Esophagus (tissue), 2 donors: ENCODE data around the gene HTR1E. TPM values are rescaled to one million over a fixed set of nuclear protein-coding genes. Genes with fewer than 3 reads are reported as not detected.

Experiments used
- H3K27ac ChIP-seq, 2 donors: one replicate each; pipeline ENCODE4 v1.5.1; 2013; ENCODE audit warnings: low read depth in 2 of 2, mild to moderate bottlenecking in 2 of 2, inconsistent platforms in 1 of 2, low read length in 1 of 2, moderate library complexity in 1 of 2
- H3K27me3 ChIP-seq, 2 donors: one replicate each; pipeline ENCODE4 v1.6.1; 2013; ENCODE audit warnings: low read length in 2 of 2, control low read depth in 1 of 2, mild to moderate bottlenecking in 1 of 2; ENCODE audit not compliant: insufficient read depth in 2 of 2, control insufficient read depth in 1 of 2
- H3K36me3 ChIP-seq, 2 donors: one replicate each; pipeline ENCODE4 v1.6.1; 2013; ENCODE audit warnings: low read length in 1 of 2; ENCODE audit not compliant: control insufficient read depth in 2 of 2, insufficient read depth in 2 of 2
- H3K4me1 ChIP-seq, 2 donors: one replicate each; pipeline ENCODE4 v1.6.1; 2013; ENCODE audit warnings: low read length in 1 of 2; ENCODE audit not compliant: control insufficient read depth in 2 of 2, insufficient read depth in 2 of 2
- H3K4me3 ChIP-seq, 2 donors: one replicate each; pipeline ENCODE4 v1.5.1; 2013; ENCODE audit warnings: low read length in 2 of 2, mild to moderate bottlenecking in 2 of 2, low read depth in 1 of 2, moderate library complexity in 1 of 2
- H3K9me3 ChIP-seq, 2 donors: one replicate each; pipeline ENCODE4 v1.6.1; 2013; ENCODE audit warnings: mild to moderate bottlenecking in 2 of 2, low read depth in 1 of 2, low read length in 1 of 2, moderate library complexity in 1 of 2; ENCODE audit not compliant: control insufficient read depth in 2 of 2, insufficient read depth in 1 of 2
- WGBS, 2 donors: extraction: QIAGEN DNeasy Blood & Tissue Kit; methylation state at CpG; one replicate each; pipeline ENCODE4 v1.1.7; 2013; 5-methylcytosine and 5-hydroxymethylcytosine counted together
- polyA plus RNA-seq, 2 donors: library from polyadenylated mRNA; stranded (reverse); fragments of 200-250 nt; gene quantifications; one replicate each; pipeline ENCODE4 v1.2.3, GENCODE V29; 2013
- donor health status: healthy with polysubstance abuse.
- donor health status: Bipolar disorder and iron deficiency.

Gene HTR1E
- polyA plus RNA-seq, 2 donors, result not detected

DNA sequence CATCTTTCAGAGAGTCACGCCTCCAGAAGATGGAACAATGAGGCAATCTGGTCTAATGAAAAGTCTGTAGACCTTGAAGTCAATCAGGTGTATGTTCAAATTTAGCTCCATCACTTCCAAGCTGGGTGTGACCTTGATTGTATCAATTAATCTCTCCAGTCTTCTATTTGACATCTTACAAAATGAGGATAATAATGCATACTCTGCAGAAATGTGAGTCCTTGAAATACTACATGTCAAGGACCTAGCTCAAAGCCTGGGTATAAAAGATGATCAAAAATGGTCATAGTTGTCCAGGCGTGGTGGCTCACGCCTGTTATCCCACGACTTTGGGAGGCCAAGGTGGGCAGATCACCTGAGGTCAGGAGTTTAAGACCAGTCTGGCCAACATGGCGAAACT lies 127.8 kb downstream of the HTR1E start:
- Histone ChIP-seq H3K9me3 (no peaks in the 10 kb centered on the region), H3K27me3 (no peaks in the 10 kb centered on the region), H3K27ac (no peak overlapping the region), H3K4me3 (no peak overlapping the region), H3K4me1 (no peaks in the 10 kb centered on the region), H3K36me3 (no peaks in the 10 kb centered on the region)
- 73 to 82% methylated on average over 5 of the region's 5 CpGs for WGBS, 2 donors

Other genes starting within 250 kb of the HTR1E start
- gene CGA, start 157.6 kb downstream of the HTR1E start, polyA plus RNA-seq, result not detected
- gene ZNF292, start 218.0 kb downstream of the HTR1E start, polyA plus RNA-seq, result 1 to 10 TPM; 4.2 to 6.1 TPM